ENCODE results near the gene PMAIP1.
"Not testable (repeated sequence)": the region's sequence is repeated elsewhere in the genome, so short reads cannot be mapped to it uniquely, and the experiment has no call there.

PMAIP1 gene

GRCh38 chr18:59899298-59900221 lies at the start of gene PMAIP1:
Gene PMAIP1 (plus strand): TSS chr18:59899996. CDS start chr18:59900178, 182 bp downstream.
- peak; percentile 57 for DNase-seq

GRCh38 chr18:59851784-59852399 lies 47.9 kb upstream of the PMAIP1 start:
- DNase-seq, result no peak

GRCh38 chr18:59852548-59852947 lies 47.2 kb upstream of the PMAIP1 start:
- DNase-seq, result no peak

- DNase-seq, result no peak
Observed at GRCh38 chr18:59853380-59853779, 46.4 kb upstream of the PMAIP1 start.

- DNase-seq, result not testable (repeated sequence)
Observed at GRCh38 chr18:59853988-59854387, 45.8 kb upstream of the PMAIP1 start.

- no peak for DNase-seq
Observed at GRCh38 chr18:59861009-59861408, 38.8 kb upstream of the PMAIP1 start.

GRCh38 chr18:59861963-59862819 lies 37.6 kb upstream of the PMAIP1 start:
- no peak for DNase-seq

GRCh38 chr18:59865241-59865986 lies 34.4 kb upstream of the PMAIP1 start:
- DNase-seq, result no peak

- no peak for DNase-seq
Observed at GRCh38 chr18:59866551-59867269, 33.1 kb upstream of the PMAIP1 start.

GRCh38 chr18:59867337-59868104 lies 32.3 kb upstream of the PMAIP1 start:
- no peak for DNase-seq

GRCh38 chr18:59870623-59871130 lies 29.1 kb upstream of the PMAIP1 start:
- DNase-seq, result no peak

- no peak for DNase-seq
Observed at GRCh38 chr18:59871711-59872362, 28.0 kb upstream of the PMAIP1 start.

GRCh38 chr18:59873641-59874040 lies 26.2 kb upstream of the PMAIP1 start:
- no peak for DNase-seq

- DNase-seq, result no peak
Observed at GRCh38 chr18:59874166-59874565, 25.6 kb upstream of the PMAIP1 start.

GRCh38 chr18:59876310-59876626 lies 23.5 kb upstream of the PMAIP1 start:
- DNase-seq, result no peak

- no peak for DNase-seq
Observed at GRCh38 chr18:59877361-59877760, 22.4 kb upstream of the PMAIP1 start.

GRCh38 chr18:59878644-59879043 lies 21.2 kb upstream of the PMAIP1 start:
- no peak for DNase-seq

GRCh38 chr18:59881728-59882656 lies 17.8 kb upstream of the PMAIP1 start:
- no peak for DNase-seq

- no peak for DNase-seq
Observed at GRCh38 chr18:59884351-59884750, 15.4 kb upstream of the PMAIP1 start.

Data from NCI-H524 treated with DMSO at 0.1 percent for 48 hours (cell line).